Type B pancreatic cell (in vitro differentiated cells): ENCODE measurements around the gene SLC47A2. TPM values are rescaled to one million over a fixed set of nuclear protein-coding genes. Genes with fewer than 3 reads are reported as not detected.
A peak's percentile ranks its signal among the peaks of the same experiment; 100 is the strongest.

Source experiments
- DNase-seq: peaks from one replicate; pipeline ENCODE4 v3.0.0; 2021; ENCODE audit warnings: mixed read lengths; ENCODE audit not compliant: unreplicated experiment; ENCODE audit errors: extremely low spot score
- H3K27ac Mint-ChIP-seq: 2 replicates; pipeline ENCODE4 v1.8.0; 2021; ENCODE audit warnings: mild to moderate bottlenecking, mixed read lengths
- H3K27me3 Mint-ChIP-seq: 2 replicates; pipeline ENCODE4 v1.8.0; 2021; ENCODE audit warnings: mixed read lengths
- H3K36me3 Mint-ChIP-seq: 2 replicates; pipeline ENCODE4 v1.8.0; 2021; ENCODE audit warnings: mixed read lengths
- H3K4me1 Mint-ChIP-seq: one replicate; pipeline ENCODE4 v1.8.0; 2021; ENCODE audit warnings: mixed read lengths; ENCODE audit not compliant: unreplicated experiment
- H3K4me3 Mint-ChIP-seq: 2 replicates; pipeline ENCODE4 v1.8.0; 2021; ENCODE audit warnings: mild to moderate bottlenecking, mixed read lengths
- H3K9me3 Mint-ChIP-seq: 2 replicates; pipeline ENCODE4 v1.8.0; 2021; ENCODE audit warnings: mixed read lengths
- CTCF ChIP-seq: fragments of 200-600 bp; sonication (generic); conservative IDR thresholded peaks from 2 replicates; pipeline ENCODE4 v1.5.0; 2021; ENCODE audit warnings: antibody characterized with exemption, mild to moderate bottlenecking
- total RNA-seq: library from RNA; stranded (reverse); gene quantifications from 2 replicates; pipeline ENCODE4 v1.2.1, GENCODE V29; 2021; ENCODE audit warnings: low replicate concordance

Gene SLC47A2
- total RNA-seq, 1 donor from 2014 or later = not detected

DNA sequence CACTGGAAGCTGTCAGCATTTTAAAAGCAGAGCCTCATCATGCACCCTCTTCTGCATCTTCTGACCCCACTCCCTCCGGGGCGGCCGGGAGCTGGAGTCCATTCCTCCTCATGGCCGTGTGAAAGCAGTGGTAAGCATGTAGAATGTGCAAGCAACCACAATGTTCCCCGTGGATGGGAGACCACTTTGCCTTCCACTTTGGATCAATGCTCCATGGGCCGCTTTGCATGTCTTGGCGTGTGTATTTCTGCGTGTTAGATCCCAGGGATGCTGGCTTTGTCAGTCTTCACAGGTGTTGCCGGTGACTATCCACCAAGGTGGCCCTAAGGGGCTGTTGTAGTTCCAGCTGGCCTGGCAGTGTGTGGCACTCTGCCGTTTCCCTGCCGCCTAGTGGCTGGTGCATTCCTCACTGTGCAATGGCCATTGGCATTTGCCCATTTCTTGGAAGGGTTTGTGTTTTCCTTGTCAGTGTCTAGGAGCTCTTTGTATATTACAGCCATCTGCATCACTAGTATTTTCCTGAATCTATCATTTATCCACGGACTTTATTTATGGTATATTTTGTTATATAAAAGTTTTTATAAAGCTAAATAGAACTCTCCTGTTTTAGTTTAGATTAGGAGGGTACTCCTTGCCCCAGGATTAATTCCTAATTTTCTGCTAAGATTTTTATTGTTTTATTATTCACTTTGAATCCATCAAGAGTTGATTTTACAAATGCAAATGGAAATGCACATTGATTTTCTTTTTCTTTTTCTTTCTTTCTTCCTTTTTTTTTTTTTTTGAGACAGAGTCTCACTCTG is 37.5 kb upstream of the SLC47A2 start:
- no peak overlapping the region for H3K27ac Mint-ChIP-seq
- peak; percentile 49 for TF ChIP-seq CTCF

GRCh38 chr17:19753051-19753509 is 36.7 kb upstream of the SLC47A2 start:
- H3K36me3 Mint-ChIP-seq = no peaks in the 10 kb centered on the region
- H3K27ac Mint-ChIP-seq = no peak overlapping the region
- H3K4me1 Mint-ChIP-seq = peaks cover 9% of the 10 kb centered on the region
- H3K4me3 Mint-ChIP-seq = no peak overlapping the region
- H3K9me3 Mint-ChIP-seq = no peaks in the 10 kb centered on the region
- no peak for TF ChIP-seq CTCF
- DNase-seq = no peak
- peaks cover 9% of the 10 kb centered on the region for H3K27me3 Mint-ChIP-seq

More for the DNA sequence above, 37.5 kb upstream of the SLC47A2 start:
- DNase-seq = no peak
- Mint-ChIP-seq H3K9me3 (no peaks in the 10 kb centered on the region), H3K4me1 (peaks cover 3% of the 10 kb centered on the region), H3K4me3 (no peak overlapping the region), H3K27me3 (peaks cover 8% of the 10 kb centered on the region), H3K36me3 (no peaks in the 10 kb centered on the region)

GRCh38 chr17:19752216-19753050 is 36.0 kb upstream of the SLC47A2 start:
- Mint-ChIP-seq H3K4me3 (no peak overlapping the region), H3K4me1 (peaks cover 10% of the 10 kb centered on the region), H3K36me3 (no peaks in the 10 kb centered on the region), H3K27me3 (peaks cover 13% of the 10 kb centered on the region), H3K9me3 (no peaks in the 10 kb centered on the region), H3K27ac (no peak overlapping the region)
- no peak for TF ChIP-seq CTCF
- no peak for DNase-seq

- no peak for TF ChIP-seq CTCF
- Mint-ChIP-seq H3K4me1 (peaks cover 10% of the 10 kb centered on the region), H3K36me3 (no peaks in the 10 kb centered on the region), H3K27me3 (peaks cover 13% of the 10 kb centered on the region), H3K9me3 (no peaks in the 10 kb centered on the region), H3K4me3 (no peak overlapping the region), H3K27ac (no peak overlapping the region)
- DNase-seq = no peak
These were observed 34.5 kb upstream of the SLC47A2 start for GRCh38 chr17:19750835-19751234.

GRCh38 chr17:19750020-19750572 is 33.7 kb upstream of the SLC47A2 start:
- Mint-ChIP-seq H3K27ac (no peak overlapping the region), H3K4me1 (peaks cover 10% of the 10 kb centered on the region), H3K4me3 (no peak overlapping the region), H3K36me3 (no peaks in the 10 kb centered on the region), H3K9me3 (no peaks in the 10 kb centered on the region), H3K27me3 (peaks cover 13% of the 10 kb centered on the region)
- TF ChIP-seq CTCF = no peak
- no peak for DNase-seq
